Neutrophil (primary cell): ENCODE data around the gene LARGE1.

ENCODE experiments used
- H3K27ac ChIP-seq: fragments of 200-600 bp; sonication (generic); 2 replicates; pipeline ENCODE4 v1.5.1; 2016; ENCODE audit warnings: mild to moderate bottlenecking, moderate library complexity
- H3K27me3 ChIP-seq: fragments of 200-600 bp; sonication (generic); 2 replicates; pipeline ENCODE4 v1.6.0; 2016; ENCODE audit warnings: mild to moderate bottlenecking
- H3K36me3 ChIP-seq: fragments of 200-600 bp; sonication (generic); 2 replicates; pipeline ENCODE4 v1.5.1; 2017
- H3K4me1 ChIP-seq, 2 experiments: fragments of 200-600 bp in 1 of 2; sonication (generic) in 1 of 2; 1 replicate in 1 of 2; 2 replicates in 1 of 2; pipeline versions ENCODE4 v1.5.1 to v1.6.1; 2013 to 2016; ENCODE audit warnings: low read depth in 1 of 2, low read length in 1 of 2, mild to moderate bottlenecking in 1 of 2, moderate library complexity in 1 of 2; ENCODE audit not compliant: control insufficient read depth in 1 of 2, insufficient read depth in 1 of 2
- H3K4me3 ChIP-seq, 2 experiments: fragments of 200-600 bp in 1 of 2; sonication (generic) in 1 of 2; 1 replicate in 1 of 2; 2 replicates in 1 of 2; pipeline ENCODE4 v1.5.1; 2013 to 2016; ENCODE audit warnings: low read depth in 1 of 2, low read length in 1 of 2, mild to moderate bottlenecking in 1 of 2, moderate library complexity in 1 of 2
- H3K9me3 ChIP-seq: fragments of 200-600 bp; sonication (generic); 2 replicates; pipeline ENCODE4 v1.5.1; 2016
- CTCF ChIP-seq: fragments of 200-600 bp; sonication (generic); IDR thresholded peaks from 2 replicates; pipeline ENCODE4 v1.5.1; 2016; ENCODE audit warnings: antibody characterized with exemption

Gene LARGE1

GRCh38 chr22:33851821-33852384 is 68.4 kb downstream of the LARGE1 start:
- Histone ChIP-seq H3K27me3 (no peaks in the 10 kb centered on the region), H3K4me3 (no peak overlapping the region), H3K4me1 (peaks cover 0 to 5% of the 10 kb centered on the region in 2 experiments), H3K36me3 (no peaks in the 10 kb centered on the region), H3K9me3 (no peaks in the 10 kb centered on the region), H3K27ac (no peak overlapping the region)
- no peak for TF ChIP-seq CTCF

GRCh38 chr22:33851240-33851639 is 69.0 kb downstream of the LARGE1 start:
- Histone ChIP-seq H3K4me1 (peaks cover 0 to 5% of the 10 kb centered on the region in 2 experiments), H3K36me3 (no peaks in the 10 kb centered on the region), H3K27me3 (no peaks in the 10 kb centered on the region), H3K27ac (no peak overlapping the region), H3K9me3 (no peaks in the 10 kb centered on the region), H3K4me3 (no peak overlapping the region)
- no peak for TF ChIP-seq CTCF

GRCh38 chr22:33850724-33851123 is 69.6 kb downstream of the LARGE1 start:
- no peaks in the 10 kb centered on the region for H3K9me3 ChIP-seq
- no peak overlapping the region for H3K4me3 ChIP-seq
- H3K4me1 ChIP-seq = peaks cover 0 to 5% of the 10 kb centered on the region in 2 experiments
- no peaks in the 10 kb centered on the region for H3K36me3 ChIP-seq
- no peaks in the 10 kb centered on the region for H3K27me3 ChIP-seq
- TF ChIP-seq CTCF = no peak
- H3K27ac ChIP-seq = no peak overlapping the region

GRCh38 chr22:33850193-33850592 is 70.1 kb downstream of the LARGE1 start:
- Histone ChIP-seq H3K4me1 (peaks cover 0 to 5% of the 10 kb centered on the region in 2 experiments), H3K27me3 (no peaks in the 10 kb centered on the region), H3K4me3 (no peak overlapping the region), H3K27ac (no peak overlapping the region), H3K36me3 (no peaks in the 10 kb centered on the region), H3K9me3 (no peaks in the 10 kb centered on the region)
- TF ChIP-seq CTCF = no peak

GRCh38 chr22:33848251-33848650 is 72.0 kb downstream of the LARGE1 start:
- no peaks in the 10 kb centered on the region for H3K27me3 ChIP-seq
- no peak for TF ChIP-seq CTCF
- H3K9me3 ChIP-seq = no peaks in the 10 kb centered on the region
- H3K4me1 ChIP-seq = no peaks in the 10 kb centered on the region
- no peak overlapping the region for H3K27ac ChIP-seq
- H3K36me3 ChIP-seq = no peaks in the 10 kb centered on the region
- H3K4me3 ChIP-seq = no peak overlapping the region

- no peaks in the 10 kb centered on the region for H3K27me3 ChIP-seq
- no peak overlapping the region for H3K27ac ChIP-seq
- H3K9me3 ChIP-seq = no peaks in the 10 kb centered on the region
- TF ChIP-seq CTCF = no peak
- no peaks in the 10 kb centered on the region for H3K36me3 ChIP-seq
- no peaks in the 10 kb centered on the region for H3K4me1 ChIP-seq
- H3K4me3 ChIP-seq = no peak overlapping the region
Measured at GRCh38 chr22:33844273-33844672, 76.0 kb downstream of the LARGE1 start.
